GM21717 (cell line): ENCODE measurements around the gene MAB21L3.

Experiments used
- ATAC-seq: cut with Tn5 transposase; IDR thresholded peaks from one replicate; pipeline ENCODE4 v1.9.1; 2021; ENCODE audit warnings: mild to moderate bottlenecking, moderate library complexity; ENCODE audit not compliant: unreplicated experiment

The MAB21L3 gene

DNA sequence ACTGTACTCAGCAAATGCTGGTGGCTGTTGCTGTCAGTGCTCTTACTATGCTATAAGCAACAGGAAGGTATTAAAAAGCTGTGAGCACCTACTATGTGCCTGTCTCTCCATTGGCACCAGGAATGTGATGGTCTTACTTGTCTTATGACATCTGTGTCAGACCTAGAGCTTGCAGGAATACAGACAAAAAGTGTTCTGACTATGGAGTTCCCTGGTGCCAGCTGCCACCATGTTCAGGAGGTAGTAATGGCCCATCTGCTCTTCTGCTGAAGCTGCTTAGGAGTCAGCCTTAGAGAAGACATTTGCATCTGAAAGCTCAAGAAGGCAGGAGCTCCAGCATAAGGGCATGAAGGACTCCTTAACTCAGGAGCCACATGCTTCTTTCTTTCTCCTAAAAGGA lies 52.3 kb downstream of the MAB21L3 start:
- no peak for ATAC-seq

GRCh38 chr1:116164150-116164549 lies 53.0 kb downstream of the MAB21L3 start:
- no peak for ATAC-seq

DNA sequence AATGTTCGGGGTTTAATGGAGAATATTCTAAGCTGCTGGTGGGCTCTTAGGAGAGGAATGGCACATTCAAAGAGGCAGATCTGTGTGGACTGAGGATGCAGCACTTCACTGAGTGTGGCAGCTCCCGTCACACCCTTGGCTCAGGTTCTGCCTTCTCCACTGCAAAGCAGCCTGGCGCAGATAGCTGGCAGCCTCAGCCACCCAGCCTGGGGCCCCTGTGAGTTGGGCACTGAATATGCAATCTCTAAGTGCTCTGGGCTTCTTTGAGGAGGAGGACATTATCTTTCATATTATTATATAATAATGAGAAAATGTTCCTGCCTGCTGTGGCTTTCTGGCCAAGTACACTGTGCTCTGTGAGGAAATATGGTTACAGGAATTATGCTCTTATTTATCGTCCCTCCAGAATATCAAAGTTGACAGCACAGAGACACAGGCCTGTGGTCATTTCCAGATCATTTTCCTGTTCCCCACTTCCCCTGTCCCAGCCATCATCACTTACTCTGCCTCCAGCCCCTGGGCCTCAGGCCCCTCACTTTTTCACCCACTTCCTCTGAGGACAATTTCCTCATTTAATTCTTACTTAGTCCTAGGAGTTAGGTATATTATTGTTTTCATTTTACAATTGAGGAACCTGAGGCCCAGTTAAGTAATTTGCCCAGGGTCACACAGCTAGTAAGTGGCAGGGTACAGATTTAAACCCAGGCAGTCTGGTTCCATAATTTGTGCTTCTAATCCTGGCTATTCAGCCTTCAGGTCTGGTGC lies 53.6 kb downstream of the MAB21L3 start:
- no peak for ATAC-seq

DNA sequence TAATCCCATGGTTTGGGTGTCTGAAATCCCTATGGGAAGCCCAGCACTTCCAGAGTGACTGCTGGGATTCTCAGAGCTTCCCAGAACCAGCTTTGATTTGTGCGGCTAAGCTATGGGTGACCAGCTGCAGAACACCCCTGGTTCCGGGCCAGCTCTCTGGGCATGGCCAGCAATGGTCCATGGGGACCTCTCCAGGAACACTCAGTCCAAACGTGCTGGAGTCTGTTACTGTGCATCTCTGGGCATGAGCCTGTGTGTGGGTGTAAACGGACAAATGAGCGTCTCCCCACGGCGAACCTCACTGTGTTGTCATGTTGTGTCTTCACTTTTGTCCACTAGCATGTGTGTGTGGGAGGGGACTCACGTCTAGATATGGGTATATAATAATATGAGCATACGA lies 54.4 kb downstream of the MAB21L3 start:
- no peak for ATAC-seq

DNA sequence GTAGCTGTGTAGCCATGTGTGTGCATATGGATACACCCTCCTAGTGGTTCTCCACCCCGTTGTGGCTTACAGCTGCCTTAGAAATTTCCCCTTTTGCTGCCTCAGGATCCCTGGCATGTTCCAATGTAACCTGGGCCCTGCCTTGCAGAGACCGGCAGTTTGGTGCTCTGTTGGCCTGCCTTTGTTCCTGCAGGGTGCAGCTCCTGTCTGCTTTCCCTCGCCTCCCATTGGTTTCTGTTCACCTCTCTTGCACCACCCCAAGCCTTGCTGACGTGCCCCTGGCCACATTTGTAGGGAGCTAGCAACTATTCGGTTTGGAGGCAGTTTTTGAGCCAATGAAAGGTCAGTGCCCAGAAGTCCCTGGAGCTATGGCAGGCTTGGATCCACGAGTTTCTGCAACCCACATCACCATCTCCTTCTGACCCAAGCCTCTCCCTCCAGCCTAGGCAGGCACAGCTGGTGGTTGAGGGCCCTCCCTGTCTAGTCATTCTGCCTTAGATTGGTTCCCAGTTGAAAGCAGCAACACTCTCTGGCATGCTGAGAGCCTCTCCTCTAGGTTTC lies 54.9 kb downstream of the MAB21L3 start:
- no peak for ATAC-seq

DNA sequence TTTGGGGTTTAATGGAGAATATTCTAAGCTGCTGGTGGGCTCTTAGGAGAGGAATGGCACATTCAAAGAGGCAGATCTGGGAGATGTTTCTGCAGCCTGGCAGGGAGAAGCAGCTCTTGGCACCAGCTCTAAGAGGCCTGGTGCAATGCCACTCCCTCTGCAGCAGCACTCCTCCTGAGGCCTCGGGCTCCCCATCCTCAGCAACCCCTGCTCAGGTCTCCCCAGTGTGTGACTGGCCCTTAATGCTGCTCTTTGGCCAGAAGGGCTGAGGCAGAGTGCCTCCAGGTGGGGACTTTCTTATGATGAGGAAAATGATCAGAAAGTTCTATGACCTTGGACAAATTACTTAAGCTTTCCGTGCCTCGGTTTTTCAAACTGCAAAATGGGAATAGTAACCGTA lies 55.5 kb downstream of the MAB21L3 start:
- ATAC-seq = no peak

- ATAC-seq = no peak
These were observed 56.6 kb downstream of the MAB21L3 start for GRCh38 chr1:116167625-116168276.

DNA sequence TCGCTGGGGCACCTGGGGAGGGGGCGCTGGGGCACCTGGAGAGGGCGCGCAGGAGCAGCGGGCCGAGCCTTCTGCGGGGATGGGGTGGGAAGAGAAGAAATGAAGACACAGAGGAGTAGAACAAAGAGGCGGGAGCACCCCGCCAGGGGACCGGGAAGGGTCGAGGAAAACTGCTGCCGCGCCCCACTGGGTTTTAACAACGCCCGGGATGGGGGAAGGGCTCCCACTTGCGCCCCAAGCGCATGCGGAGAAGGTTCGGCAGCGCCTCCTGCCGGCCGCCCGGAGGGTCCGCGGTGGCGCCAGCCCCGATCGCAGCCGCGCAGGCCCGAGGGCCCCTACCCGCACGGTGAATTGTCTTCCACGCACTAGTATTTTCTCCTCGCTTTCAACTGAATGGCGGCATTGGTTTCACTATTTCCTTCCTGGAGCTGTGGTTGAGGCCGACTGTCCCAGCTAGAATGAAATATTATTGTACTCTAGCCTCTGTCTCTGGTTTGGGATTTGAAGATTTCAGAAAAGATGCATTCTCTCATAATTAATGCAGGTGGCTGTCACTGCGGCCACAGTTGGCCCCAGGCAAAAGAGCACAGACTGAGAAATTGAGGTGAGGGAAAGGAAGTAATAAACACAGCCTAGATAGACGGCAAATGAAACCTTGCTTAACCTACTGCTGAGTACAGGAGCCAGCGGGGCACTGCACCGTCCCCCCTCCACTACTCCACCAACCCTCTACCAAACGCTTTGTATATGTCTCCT lies 57.3 kb downstream of the MAB21L3 start:
- ATAC-seq = peak; percentile 69

GRCh38 chr1:116169898-116170297 lies 58.7 kb downstream of the MAB21L3 start:
- ATAC-seq = no peak

DNA sequence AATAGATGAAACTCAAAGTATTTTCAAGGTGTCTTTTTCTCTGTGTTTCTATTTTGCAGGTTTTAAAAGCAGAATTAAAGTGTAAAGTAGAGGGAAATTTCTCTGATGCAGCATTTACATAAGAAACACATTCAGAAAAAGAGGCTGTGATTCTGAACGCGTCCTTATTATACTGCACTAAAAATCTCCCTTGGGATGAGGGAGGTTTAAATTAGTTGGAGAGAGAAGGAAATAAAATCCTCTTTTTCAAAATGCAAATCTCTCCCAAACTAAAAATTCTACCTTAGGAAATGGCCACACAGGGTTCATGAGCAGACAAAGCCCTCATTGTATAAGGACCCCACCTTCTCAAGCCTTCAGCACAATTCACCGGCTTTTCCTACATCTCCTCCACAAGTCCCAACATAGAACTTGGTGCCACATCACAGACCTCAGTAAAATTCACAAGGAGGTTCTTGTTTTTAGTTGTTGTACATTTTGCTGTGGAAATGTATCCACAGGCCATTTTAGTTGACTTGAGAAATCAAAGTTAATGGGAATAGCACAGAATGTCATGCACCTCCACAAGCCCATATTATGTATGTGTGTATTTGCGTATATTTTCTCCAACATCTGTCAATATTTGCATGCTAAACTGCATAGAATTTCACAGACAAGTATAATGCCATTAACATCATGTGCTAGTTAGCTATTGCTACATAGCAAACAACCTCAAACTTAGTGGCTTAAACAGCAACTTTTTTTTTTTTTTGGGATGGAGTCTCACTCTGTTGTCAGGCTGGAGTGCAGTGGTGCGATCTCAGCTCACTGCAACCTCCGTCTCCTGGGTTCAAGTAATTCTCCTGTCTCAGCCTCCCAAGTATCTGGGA lies 59.8 kb downstream of the MAB21L3 start:
- no peak for ATAC-seq

GRCh38 chr1:116172666-116173065 lies 61.5 kb downstream of the MAB21L3 start:
- no peak for ATAC-seq

DNA sequence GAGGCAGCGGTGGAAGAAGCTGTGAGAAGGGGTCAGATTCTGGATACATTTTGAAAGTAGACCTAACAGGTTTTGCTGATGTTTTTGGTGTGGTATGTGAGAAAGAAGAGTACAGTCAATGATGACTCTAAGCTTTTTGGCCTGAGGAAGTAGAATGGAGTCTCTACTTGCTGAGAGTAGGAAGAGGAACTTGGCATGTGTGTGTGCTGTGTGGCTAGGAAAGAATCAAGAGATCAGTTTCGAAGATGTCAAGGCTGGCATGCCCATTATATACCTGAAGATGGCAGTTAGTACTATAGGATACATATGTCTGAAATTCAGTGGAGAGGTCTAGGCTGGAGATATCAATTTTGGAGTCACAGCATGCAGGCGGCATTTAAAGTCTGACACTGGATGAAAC lies 64.4 kb downstream of the MAB21L3 start:
- ATAC-seq = no peak

- no peak for ATAC-seq
These were observed 65.1 kb downstream of the MAB21L3 start for GRCh38 chr1:116176306-116176789.

- no peak for ATAC-seq
These were observed 66.7 kb downstream of the MAB21L3 start for GRCh38 chr1:116177861-116178260.

GRCh38 chr1:116178837-116179236 lies 67.6 kb downstream of the MAB21L3 start:
- ATAC-seq = no peak

DNA sequence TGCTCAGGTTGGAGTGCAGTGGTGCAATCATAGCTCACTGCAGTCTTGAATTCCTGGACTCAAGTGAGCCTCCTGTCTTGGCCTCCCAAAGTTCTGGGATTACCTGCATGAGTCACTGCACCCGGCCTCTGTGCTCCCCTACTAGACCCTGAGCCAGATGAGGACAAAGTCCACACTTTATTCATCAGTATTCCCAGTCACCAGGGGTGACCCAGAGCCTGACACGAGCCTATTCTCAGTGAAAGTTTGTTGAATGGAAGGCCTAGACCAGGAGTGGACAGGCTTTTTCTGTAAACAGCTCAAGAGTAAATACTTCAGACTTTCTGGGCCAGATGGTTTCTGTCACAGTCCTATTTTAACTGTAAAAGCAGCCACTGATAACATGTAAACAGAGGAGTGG lies 68.2 kb downstream of the MAB21L3 start:
- ATAC-seq = no peak

DNA sequence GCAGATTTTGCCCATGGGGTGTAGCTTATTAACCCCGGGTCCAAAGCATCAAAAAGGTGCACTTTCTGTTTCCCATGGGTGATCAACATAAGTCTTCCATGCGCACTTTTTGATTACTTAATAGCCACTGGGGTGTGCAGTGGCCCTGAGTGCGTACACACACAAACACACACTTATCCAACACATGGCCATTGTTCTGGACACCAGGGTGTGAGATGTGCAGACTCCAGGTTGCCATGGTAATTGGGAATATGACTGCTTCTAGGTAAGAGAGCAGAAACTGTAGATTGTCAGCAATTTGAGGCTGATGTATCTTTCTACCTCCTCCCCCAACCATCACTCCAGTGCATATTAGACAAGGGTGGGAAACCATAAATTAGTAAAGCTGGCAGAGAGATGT lies 68.8 kb downstream of the MAB21L3 start:
- no peak for ATAC-seq

- ATAC-seq = no peak
These were observed 71.0 kb downstream of the MAB21L3 start for GRCh38 chr1:116182019-116182714.
